Fibroblast of lung (primary cell): ENCODE results near the gene AOC3. TPM values are rescaled to one million over a fixed set of nuclear protein-coding genes. Genes with fewer than 3 reads are reported as not detected.
"Not testable (repeated sequence)": the region's sequence is repeated elsewhere in the genome, so short reads cannot be mapped to it uniquely, and the experiment has no call there.

Experiments used
- DNase-seq, 2 donors: peaks; one replicate each; pipeline versions ENCODE4 v3.0.0 to v3.0.0-alpha.2; 2010; ENCODE audit warnings: low read depth in 2 of 2
- H2AFZ ChIP-seq: 2 replicates; pipeline ENCODE4 v1.5.1; 2012; ENCODE audit warnings: low read length, control low read depth, inconsistent platforms
- H3K27ac ChIP-seq: 2 replicates; pipeline ENCODE4 v1.5.1; 2011; ENCODE audit warnings: low read length, control low read depth; ENCODE audit not compliant: insufficient read depth
- H3K27me3 ChIP-seq: 2 replicates; pipeline ENCODE4 v1.5.1; 2011; ENCODE audit warnings: mild to moderate bottlenecking, low read length; ENCODE audit not compliant: control insufficient read depth, insufficient read depth
- H3K36me3 ChIP-seq: 2 replicates; pipeline ENCODE4 v1.5.1; 2011; ENCODE audit warnings: low read length; ENCODE audit not compliant: control insufficient read depth, insufficient read depth
- H3K4me1 ChIP-seq: 2 replicates; pipeline ENCODE4 v1.5.1; 2011; ENCODE audit warnings: low read length; ENCODE audit not compliant: control insufficient read depth, insufficient read depth; ENCODE audit errors: extremely low read depth
- H3K4me2 ChIP-seq: 2 replicates; pipeline ENCODE4 v1.5.1; 2011; ENCODE audit warnings: low read length, control low read depth; ENCODE audit not compliant: insufficient read depth; ENCODE audit errors: extremely low read depth
- H3K4me3 ChIP-seq, 4 experiments: fragments of 200-600 bp in 1 of 4; sonication (generic) in 1 of 4; replicated peaks in 1 of 4; 2 replicates each; pipeline ENCODE4 v1.5.1; 2011 to 2016; ENCODE audit warnings: low read length in 4 of 4, low read depth in 3 of 4, mild to moderate bottlenecking in 3 of 4, control low read depth in 2 of 4, inconsistent platforms in 1 of 4, mixed read lengths in 1 of 4; ENCODE audit not compliant: insufficient read depth in 1 of 4; ENCODE audit errors: control extremely low read depth in 1 of 4
- H3K79me2 ChIP-seq: 2 replicates; pipeline ENCODE4 v1.5.1; 2012; ENCODE audit warnings: mild to moderate bottlenecking, low read length, inconsistent platforms; ENCODE audit not compliant: control insufficient read depth, insufficient read depth
- H3K9ac ChIP-seq: 2 replicates; pipeline ENCODE4 v1.5.1; 2011; ENCODE audit warnings: mild to moderate bottlenecking, low read length, control low read depth; ENCODE audit not compliant: insufficient read depth
- H3K9me3 ChIP-seq: 2 replicates; pipeline ENCODE4 v1.5.1; 2012; ENCODE audit warnings: low read depth, low read length; ENCODE audit not compliant: control insufficient read depth, insufficient read depth
- H4K20me1 ChIP-seq: 2 replicates; pipeline ENCODE4 v1.5.1; 2011; ENCODE audit warnings: low read length; ENCODE audit not compliant: control insufficient read depth, insufficient read depth; ENCODE audit errors: extremely low read depth
- CTCF ChIP-seq, 2 donors: IDR thresholded peaks in 1 of 2; conservative IDR thresholded peaks in 1 of 2; 1 replicate in 1 of 2; 2 replicates in 1 of 2; pipeline ENCODE4 v1.5.1; 2011 to 2012; ENCODE audit warnings: low read length in 2 of 2, control low read depth in 1 of 2, inconsistent platforms in 1 of 2, low read depth in 1 of 2, mild to moderate bottlenecking in 1 of 2
- EZH2 ChIP-seq: IDR thresholded peaks from 2 replicates; pipeline ENCODE4 v1.5.1; 2012; ENCODE audit warnings: low read length, control low read depth, mild to moderate bottlenecking; ENCODE audit errors: missing control alignments
- polyA plus RNA-seq, 2 donors: library from polyadenylated mRNA; depleted of rRNA in 1 of 2; stranded (reverse) in 1 of 2; unstranded in 1 of 2; fragments of >200 nt; gene quantifications; 2 replicates each; pipeline ENCODE4 v1.2.1, GENCODE V29; 2011 to 2012; ENCODE audit warnings: missing spikeins in 1 of 2
- total RNA-seq: library from RNA; depleted of rRNA; stranded (reverse); fragments of >200 nt; gene quantifications from 2 replicates; pipeline ENCODE4 v1.2.1, GENCODE V29; 2014

The AOC3 gene
- total and polyA plus RNA-seq, 2 donors (not counting 1 experiment from before 2014, with no cell fraction given) = 0.17 to 3.5 TPM

- Histone ChIP-seq H4K20me1 (no peaks in the 10 kb centered on the region), H3K9ac (no peak overlapping the region), H3K4me1 (peaks cover 2% of the 10 kb centered on the region), H3K4me3 (no peak overlapping the region), H3K27me3 (no peaks in the 10 kb centered on the region), H2AFZ (no peak overlapping the region), H3K4me2 (no peak overlapping the region), H3K36me3 (peaks cover 7% of the 10 kb centered on the region), H3K27ac (no peak overlapping the region), H3K79me2 (no peaks in the 10 kb centered on the region), H3K9me3 (no peaks in the 10 kb centered on the region)
- TF ChIP-seq CTCF (conservative IDR thresholded peaks at IDR 0.05 in 1 of 2, IDR thresholded peaks at IDR 0.05 in 1 of 2; ENCODE audit: low read depth in 1 of 2, low read length in 2 of 2) (no peak), EZH2 (no peak)
- DNase-seq = no peak
Measured at GRCh38 chr17:42848093-42848492, 2.9 kb upstream of the AOC3 start.

GRCh38 chr17:42849031-42849430, 2.0 kb upstream of the AOC3 start:
- no peak overlapping the region for H3K27ac ChIP-seq
- H3K4me3 ChIP-seq = no peak overlapping the region
- H2AFZ ChIP-seq = no peak overlapping the region
- H3K4me1 ChIP-seq = peaks cover 2% of the 10 kb centered on the region
- H3K27me3 ChIP-seq = no peaks in the 10 kb centered on the region
- TF ChIP-seq CTCF (conservative IDR thresholded peaks at IDR 0.05 in 1 of 2, IDR thresholded peaks at IDR 0.05 in 1 of 2; ENCODE audit: low read depth in 1 of 2, low read length in 2 of 2) = no peak
- TF ChIP-seq EZH2 = no peak
- no peak for DNase-seq
- no peaks in the 10 kb centered on the region for H3K9me3 ChIP-seq
- H3K79me2 ChIP-seq = no peaks in the 10 kb centered on the region
- no peak overlapping the region for H3K4me2 ChIP-seq
- H3K36me3 ChIP-seq = peaks cover 7% of the 10 kb centered on the region
- H3K9ac ChIP-seq = no peak overlapping the region
- H4K20me1 ChIP-seq = no peaks in the 10 kb centered on the region

- H3K4me2 ChIP-seq = no peak overlapping the region
Measured at GRCh38 chr17:42849451-42850181, 1.4 kb upstream of the AOC3 start.

GRCh38 chr17:42851371-42852240, 607 bp downstream of the AOC3 start:
- H2AFZ ChIP-seq, H4K20me1 ChIP-seq, H3K4me1 ChIP-seq, H3K27me3 ChIP-seq, H3K4me2 ChIP-seq, DNase-seq, H3K36me3 ChIP-seq, H3K27ac ChIP-seq, H3K79me2 ChIP-seq, H3K9me3 ChIP-seq, H3K9ac ChIP-seq, H3K4me3 ChIP-seq: not testable (repeated sequence)

More at GRCh38 chr17:42849451-42850181, 1.4 kb upstream of the AOC3 start:
- no peaks in the 10 kb centered on the region for H4K20me1 ChIP-seq
- no peaks in the 10 kb centered on the region for H3K9me3 ChIP-seq
- no peak overlapping the region for H3K27ac ChIP-seq
- no peak overlapping the region for H3K4me3 ChIP-seq
- H3K4me1 ChIP-seq = peaks cover 2% of the 10 kb centered on the region
- TF ChIP-seq EZH2 (no peak), CTCF (conservative IDR thresholded peaks at IDR 0.05 in 1 of 2, IDR thresholded peaks at IDR 0.05 in 1 of 2; ENCODE audit: low read depth in 1 of 2, low read length in 2 of 2) (no peak)
- no peak for DNase-seq
- no peak overlapping the region for H2AFZ ChIP-seq
- H3K27me3 ChIP-seq = peaks cover 2% of the 10 kb centered on the region
- peaks cover 5% of the 10 kb centered on the region for H3K36me3 ChIP-seq
- H3K79me2 ChIP-seq = no peaks in the 10 kb centered on the region
- no peak overlapping the region for H3K9ac ChIP-seq
